Fibroblast of pulmonary artery (primary cell): ENCODE measurements around the gene PTPRN2.

Source experiments
- DNase-seq: peaks from one replicate; pipeline ENCODE4 v3.0.0-alpha.2; 2010; ENCODE audit warnings: low read depth
- H3K4me3 ChIP-seq: replicated peaks from 2 replicates; pipeline ENCODE4 v1.5.1; 2011; ENCODE audit warnings: low read depth, mild to moderate bottlenecking, control low read depth, low read length, moderate library complexity
- TF ChIP-seq, protein P1 (sequence below): IDR thresholded peaks from 2 replicates; pipeline ENCODE4 v1.5.1; 2011; ENCODE audit warnings: mild to moderate bottlenecking, control low read depth, low read length, inconsistent platforms; ENCODE audit errors: missing control alignments

The PTPRN2 gene

DNA sequence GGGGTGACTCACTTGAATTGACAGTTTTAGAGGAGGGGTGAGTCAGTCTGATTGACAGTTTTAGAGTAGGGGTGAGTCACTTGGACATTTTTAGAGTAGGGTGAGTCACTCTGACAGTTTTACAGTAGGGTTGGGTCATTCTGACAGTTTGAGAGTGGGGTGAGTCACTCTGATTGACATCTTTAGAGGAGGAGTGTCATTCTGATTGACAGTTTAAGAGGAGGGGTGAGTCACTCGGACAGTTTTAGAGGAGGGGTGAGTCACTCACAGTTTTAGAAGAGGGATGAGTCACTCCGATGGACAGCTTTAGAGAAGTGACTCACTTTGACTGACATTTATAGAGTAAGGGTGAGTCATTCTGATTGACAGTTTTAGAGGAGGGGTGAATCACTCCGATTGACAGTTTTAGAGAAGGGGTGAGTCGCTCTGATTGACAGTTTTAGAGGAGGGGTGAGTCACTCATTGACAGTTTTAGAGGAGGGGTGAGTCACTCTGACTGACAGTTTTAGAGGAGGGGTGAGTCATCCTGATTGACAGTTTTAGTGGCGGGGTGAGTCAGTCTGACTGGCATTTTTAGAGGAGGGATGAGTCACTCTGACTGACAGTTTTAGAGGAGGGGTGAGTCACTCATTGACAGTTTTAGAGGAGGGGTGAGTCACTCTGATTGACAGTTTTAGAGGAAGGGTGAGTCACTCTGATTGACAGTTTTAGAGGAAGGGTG, 655.0 kb downstream of the PTPRN2 start:
- DNase-seq, result no peak

DNA sequence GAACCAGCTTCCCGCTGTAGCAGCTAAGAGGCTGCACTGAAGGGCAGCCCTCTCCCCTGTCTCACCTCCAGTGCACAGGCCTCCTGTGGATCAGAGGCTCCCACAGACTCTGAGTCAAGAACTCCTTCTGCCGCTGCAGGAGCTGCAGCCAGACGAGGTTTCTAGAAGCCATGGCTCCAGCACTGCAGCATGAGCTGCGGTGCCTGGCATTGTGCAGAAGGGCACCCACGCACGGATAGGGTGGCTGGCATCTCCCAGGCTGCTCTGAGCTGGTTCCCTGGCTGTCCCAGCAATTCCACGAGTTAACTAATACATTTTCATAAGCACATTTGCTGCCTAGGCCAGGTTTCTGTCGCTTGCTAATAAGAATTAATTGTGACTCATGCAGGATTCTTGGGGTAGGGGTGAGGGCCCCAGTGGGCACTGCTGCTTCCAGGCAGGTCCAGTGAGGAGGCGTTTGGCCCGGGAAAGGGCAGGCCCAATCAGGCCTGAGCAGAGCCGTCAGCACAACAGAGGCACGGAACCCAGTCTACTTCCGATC, 656.6 kb downstream of the PTPRN2 start:
- DNase-seq, result no peak
- TF ChIP-seq, protein P1, sequence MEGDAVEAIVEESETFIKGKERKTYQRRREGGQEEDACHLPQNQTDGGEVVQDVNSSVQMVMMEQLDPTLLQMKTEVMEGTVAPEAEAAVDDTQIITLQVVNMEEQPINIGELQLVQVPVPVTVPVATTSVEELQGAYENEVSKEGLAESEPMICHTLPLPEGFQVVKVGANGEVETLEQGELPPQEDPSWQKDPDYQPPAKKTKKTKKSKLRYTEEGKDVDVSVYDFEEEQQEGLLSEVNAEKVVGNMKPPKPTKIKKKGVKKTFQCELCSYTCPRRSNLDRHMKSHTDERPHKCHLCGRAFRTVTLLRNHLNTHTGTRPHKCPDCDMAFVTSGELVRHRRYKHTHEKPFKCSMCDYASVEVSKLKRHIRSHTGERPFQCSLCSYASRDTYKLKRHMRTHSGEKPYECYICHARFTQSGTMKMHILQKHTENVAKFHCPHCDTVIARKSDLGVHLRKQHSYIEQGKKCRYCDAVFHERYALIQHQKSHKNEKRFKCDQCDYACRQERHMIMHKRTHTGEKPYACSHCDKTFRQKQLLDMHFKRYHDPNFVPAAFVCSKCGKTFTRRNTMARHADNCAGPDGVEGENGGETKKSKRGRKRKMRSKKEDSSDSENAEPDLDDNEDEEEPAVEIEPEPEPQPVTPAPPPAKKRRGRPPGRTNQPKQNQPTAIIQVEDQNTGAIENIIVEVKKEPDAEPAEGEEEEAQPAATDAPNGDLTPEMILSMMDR, result no peak
- H3K4me3 ChIP-seq, result no peak overlapping the region

More for the DNA sequence above, 655.0 kb downstream of the PTPRN2 start:
- no peak overlapping the region for H3K4me3 ChIP-seq
- TF ChIP-seq, protein P1, result no peak

DNA sequence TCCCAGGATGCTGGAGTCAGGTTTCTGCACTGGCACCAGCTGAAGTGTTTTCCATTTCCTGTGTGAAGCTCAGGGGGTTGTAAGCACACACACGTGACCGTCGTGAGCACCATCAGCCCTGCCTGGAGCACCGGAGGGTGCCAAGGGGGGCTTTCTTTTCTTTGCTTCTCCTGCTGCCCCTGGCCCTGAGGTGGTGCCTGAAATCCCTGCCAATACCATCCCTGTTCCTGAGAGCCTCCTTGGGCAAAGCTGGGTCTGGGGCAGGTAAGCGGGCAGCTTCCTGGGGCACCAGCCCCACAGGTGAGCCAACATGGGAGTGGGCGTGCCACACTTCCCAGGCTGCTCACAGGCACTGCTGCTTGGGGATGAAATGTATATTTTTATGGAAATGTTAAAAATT, 657.2 kb downstream of the PTPRN2 start:
- TF ChIP-seq, protein P1, result no peak
- no peak for DNase-seq
- no peak overlapping the region for H3K4me3 ChIP-seq

DNA sequence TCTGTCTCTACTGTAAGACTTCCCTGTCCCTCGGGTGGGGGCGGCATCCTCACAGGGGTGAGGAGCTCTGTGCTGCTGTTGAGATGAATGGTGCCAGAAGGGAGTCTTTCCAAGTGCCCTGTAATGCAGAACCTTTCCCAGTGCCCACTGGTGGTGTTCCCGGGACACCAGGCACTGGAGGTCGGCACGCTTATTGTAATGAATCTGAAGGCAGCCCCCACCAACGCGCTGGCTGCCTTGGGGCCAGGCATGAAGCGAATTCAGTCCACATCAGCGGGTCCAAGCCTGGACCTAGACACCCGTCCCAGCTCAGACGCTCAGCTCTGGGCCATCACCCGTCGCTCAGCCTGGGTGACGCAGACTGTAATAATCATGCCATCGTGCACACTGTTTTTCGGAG, 658.0 kb downstream of the PTPRN2 start:
- no peak for DNase-seq
- no peak overlapping the region for H3K4me3 ChIP-seq
- TF ChIP-seq, protein P1, result no peak

DNA sequence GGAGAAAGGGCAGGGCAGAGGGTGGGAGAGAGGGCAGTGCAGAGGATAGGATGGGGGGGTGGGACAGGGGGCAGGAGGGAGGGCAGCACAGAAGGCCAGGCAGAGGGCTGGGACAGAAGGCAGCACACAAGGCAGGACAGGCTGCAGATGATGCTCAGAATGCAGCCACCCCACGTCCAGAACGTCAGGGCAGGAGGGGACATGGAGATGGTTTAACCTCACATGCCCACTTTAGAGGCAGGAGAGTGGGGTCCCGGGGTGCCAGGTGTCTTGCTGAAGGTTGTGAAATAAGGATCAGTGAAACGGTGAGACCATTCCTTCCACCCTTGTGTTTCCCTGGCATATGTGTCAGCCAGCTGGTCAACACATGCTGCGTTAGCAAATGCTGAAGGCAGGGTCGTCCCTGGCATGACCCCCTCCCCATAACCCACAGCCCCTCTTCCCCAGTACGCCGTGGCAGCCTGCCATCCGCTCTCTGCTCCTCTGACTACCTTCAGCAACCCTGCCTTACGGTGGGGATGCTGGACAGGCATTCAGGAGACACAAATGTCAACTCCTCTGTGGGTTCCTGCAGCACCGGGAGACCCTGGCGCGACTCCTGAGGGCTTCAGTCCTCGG, 658.7 kb downstream of the PTPRN2 start:
- DNase-seq, result no peak
- no peak overlapping the region for H3K4me3 ChIP-seq
- TF ChIP-seq, protein P1, result no peak

DNA sequence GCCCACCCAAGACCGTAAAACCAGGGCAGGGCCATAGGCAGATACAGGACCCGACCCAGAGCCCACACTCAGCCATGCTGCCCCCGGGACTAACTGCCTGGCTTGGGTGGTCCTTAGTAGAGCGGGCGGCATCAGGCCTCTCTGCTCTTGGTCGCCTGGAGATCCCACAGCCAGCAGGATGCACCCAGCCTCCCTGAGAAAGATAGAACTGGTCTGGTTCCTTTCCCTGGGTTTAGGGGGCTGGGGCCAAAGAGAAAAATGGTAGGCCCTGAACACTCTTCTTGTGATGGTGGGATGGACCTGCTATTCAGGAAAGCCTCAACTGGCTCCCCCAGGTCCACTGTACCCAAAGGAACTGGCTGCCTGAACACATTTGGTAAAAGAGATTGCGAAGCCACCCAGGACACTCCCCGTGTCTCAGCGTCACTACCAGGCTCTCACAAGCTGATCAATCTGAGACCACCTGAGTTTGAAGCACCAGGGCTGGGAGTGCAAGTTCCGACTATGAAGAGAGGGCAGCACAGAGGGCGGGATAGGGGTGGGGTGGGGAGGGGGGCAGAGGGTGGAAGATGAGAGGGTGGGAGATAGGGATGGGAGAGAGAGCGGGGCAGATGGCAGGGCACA, 659.3 kb downstream of the PTPRN2 start:
- no peak for DNase-seq
- no peak overlapping the region for H3K4me3 ChIP-seq
- TF ChIP-seq, protein P1, result no peak
